ENCODE data around the gene TLCD1. TPM values are rescaled to one million over a fixed set of nuclear protein-coding genes. Genes with fewer than 3 reads are reported as not detected.
A peak's percentile ranks its signal among the peaks of the same experiment; 100 is the strongest.

Gene TLCD1
- total and polyA plus RNA-seq, 10 donors: 0.97 to 3.5 (median 2.3) TPM; not detected in 1

- Histone ChIP-seq H3K27me3 (replicated peaks in 1 of 7) (peaks cover 0 to 14% (median 0%) of the 10 kb centered on the region in 7 donors), H3K4me3 (no peak overlapping the region), H3K27ac (peak overlapping the region in 4 of 8 donors; percentile 38 to 96 (median 94)), H3K9me3 (no peaks in the 10 kb centered on the region), H3K4me1 (peaks cover 31 to 74% (median 57%) of the 10 kb centered on the region in 6 donors), H3K36me3 (peaks cover 0 to 49% (median 25%) of the 10 kb centered on the region in 6 donors)
- WGBS, 5 donors: 62 to 86% (median 85%) methylated on average over 17 to 18 of the region's 18 CpGs
- DNase-seq: peak; percentile 68
- intact Hi-C loops (cut with DNase I; ENCODE audit: low total_unique reads): no loop called here
- TF ChIP-seq POLR2AphosphoS5 (IDR thresholded peaks at IDR 0.05): peak in 2 of 3 donors; percentile 6 to 61
- TF ChIP-seq POLR2A (IDR thresholded peaks at IDR 0.05): no peak
- TF ChIP-seq, protein P1, sequence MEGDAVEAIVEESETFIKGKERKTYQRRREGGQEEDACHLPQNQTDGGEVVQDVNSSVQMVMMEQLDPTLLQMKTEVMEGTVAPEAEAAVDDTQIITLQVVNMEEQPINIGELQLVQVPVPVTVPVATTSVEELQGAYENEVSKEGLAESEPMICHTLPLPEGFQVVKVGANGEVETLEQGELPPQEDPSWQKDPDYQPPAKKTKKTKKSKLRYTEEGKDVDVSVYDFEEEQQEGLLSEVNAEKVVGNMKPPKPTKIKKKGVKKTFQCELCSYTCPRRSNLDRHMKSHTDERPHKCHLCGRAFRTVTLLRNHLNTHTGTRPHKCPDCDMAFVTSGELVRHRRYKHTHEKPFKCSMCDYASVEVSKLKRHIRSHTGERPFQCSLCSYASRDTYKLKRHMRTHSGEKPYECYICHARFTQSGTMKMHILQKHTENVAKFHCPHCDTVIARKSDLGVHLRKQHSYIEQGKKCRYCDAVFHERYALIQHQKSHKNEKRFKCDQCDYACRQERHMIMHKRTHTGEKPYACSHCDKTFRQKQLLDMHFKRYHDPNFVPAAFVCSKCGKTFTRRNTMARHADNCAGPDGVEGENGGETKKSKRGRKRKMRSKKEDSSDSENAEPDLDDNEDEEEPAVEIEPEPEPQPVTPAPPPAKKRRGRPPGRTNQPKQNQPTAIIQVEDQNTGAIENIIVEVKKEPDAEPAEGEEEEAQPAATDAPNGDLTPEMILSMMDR (IDR thresholded peaks at IDR 0.05 in 8 of 11, conservative IDR thresholded peaks at IDR 0.05 in 3 of 11): no peak
Observed at GRCh38 chr17:28748852-28749515, 23.0 kb upstream of the TLCD1 start.

DNA sequence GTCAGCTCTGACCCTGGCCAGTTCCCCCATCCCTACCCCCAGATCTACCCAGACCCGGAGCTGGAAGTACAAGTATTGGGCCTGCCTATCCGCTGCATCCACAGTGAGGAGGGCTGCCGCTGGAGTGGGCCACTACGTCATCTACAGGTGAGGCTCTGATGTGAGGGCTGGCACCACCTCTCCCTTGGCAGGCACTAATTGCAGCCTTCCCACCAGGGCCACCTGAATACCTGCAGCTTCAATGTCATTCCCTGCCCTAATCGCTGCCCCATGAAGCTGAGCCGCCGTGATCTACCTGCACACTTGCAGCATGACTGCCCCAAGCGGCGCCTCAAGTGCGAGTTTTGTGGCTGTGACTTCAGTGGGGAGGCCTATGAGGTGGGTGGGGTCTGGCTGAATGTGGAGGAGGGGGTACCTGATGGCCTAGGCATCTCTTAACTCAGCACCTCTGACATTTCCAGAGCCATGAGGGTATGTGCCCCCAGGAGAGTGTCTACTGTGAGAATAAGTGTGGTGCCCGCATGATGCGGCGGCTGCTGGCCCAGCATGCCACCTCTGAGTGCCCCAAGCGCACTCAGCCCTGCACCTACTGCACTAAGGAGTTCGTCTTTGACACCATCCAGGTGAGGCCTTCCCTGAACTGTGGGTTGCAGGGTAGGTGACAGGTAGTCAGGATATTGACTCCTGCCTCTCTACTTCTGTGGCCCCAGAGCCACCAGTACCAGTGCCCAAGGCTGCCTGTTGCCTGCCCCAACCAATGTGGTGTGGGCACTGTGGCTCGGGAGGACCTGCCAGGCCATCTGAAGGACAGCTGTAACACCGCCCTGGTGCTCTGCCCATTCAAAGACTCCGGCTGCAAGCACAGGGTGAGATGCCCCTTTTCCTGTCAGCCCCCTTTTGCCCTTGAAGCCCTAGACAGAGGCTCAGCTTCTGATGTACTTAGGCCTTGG, 22.0 kb upstream of the TLCD1 start:
- Histone ChIP-seq H3K27me3 (replicated peaks in 1 of 7) (peaks cover 0 to 14% (median 0%) of the 10 kb centered on the region in 7 donors), H3K27ac (peak overlapping the region in 5 of 8 donors; percentile 38 to 96 (median 94)), H3K36me3 (peaks cover 0 to 49% (median 25%) of the 10 kb centered on the region in 6 donors), H3K4me1 (peaks cover 31 to 81% (median 63%) of the 10 kb centered on the region in 6 donors), H3K9me3 (no peaks in the 10 kb centered on the region), H3K4me3 (no peak overlapping the region)
- TF ChIP-seq POLR2A (IDR thresholded peaks at IDR 0.05): no peak
- peak in 1 of 3 donors; percentile 2 for TF ChIP-seq POLR2AphosphoS5 (IDR thresholded peaks at IDR 0.05)
- DNase-seq: peak; percentile 74
- WGBS, 5 donors: 81 to 93% (median 89%) methylated on average over 17 to 18 of the region's 18 CpGs
- intact Hi-C loops (cut with DNase I; ENCODE audit: low total_unique reads): no loop called here

DNA sequence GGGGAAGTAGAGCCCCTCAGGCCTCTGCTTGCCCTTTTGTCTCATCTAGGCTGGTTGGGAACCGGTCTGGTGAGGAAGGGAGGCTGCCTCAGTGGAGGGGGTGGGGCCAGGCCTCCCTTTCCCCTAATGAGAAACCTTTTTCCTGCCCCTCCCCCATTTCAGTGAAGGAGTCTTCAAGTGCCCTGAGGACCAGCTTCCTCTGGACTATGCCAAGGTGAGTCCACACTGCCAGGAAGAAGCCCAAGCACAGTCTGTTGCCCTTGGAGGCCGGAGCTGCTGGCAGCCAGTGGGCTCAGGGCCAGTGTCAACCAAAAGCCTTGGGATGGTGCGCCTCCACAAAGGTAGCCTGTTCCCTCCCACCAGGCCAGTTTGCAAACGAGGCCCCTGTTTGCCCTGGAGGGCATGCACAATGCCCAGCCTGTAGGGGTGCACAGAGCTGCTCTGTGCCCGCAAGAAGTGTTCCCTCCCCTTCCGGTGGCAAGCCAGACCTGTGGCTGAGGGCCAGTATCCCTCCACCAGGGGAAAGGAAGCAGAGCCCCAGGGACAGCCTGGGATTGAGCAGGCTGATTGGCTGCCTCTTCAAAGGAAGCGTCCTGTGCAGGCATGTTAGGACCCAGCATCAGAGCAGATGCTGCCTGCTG, 21.1 kb upstream of the TLCD1 start:
- H3K4me3 ChIP-seq: peak overlapping the region in 1 of 8 donors; percentile 91
- intact Hi-C loops (cut with DNase I; ENCODE audit: low total_unique reads): no loop called here
- peaks cover 31 to 86% (median 72%) of the 10 kb centered on the region in 6 donors for H3K4me1 ChIP-seq

More for the DNA sequence above, 21.1 kb upstream of the TLCD1 start:
- peak; percentile 73 for DNase-seq
- Histone ChIP-seq H3K36me3 (peaks cover 0 to 44% (median 25%) of the 10 kb centered on the region in 6 donors), H3K27ac (peak overlapping the region; percentile 13 to 96 (median 82)), H3K27me3 (replicated peaks in 1 of 7) (peaks cover 0 to 14% (median 0%) of the 10 kb centered on the region in 7 donors), H3K9me3 (no peaks in the 10 kb centered on the region)
- WGBS, 5 donors: 56 to 80% (median 72%) methylated on average over 1 to 7 of the region's 7 CpGs
- TF ChIP-seq, protein P1 (IDR thresholded peaks at IDR 0.05 in 8 of 11, conservative IDR thresholded peaks at IDR 0.05 in 3 of 11): peak in 2 of 11 experiments; percentile 5 to 13
- TF ChIP-seq POLR2A (IDR thresholded peaks at IDR 0.05) (no peak), POLR2AphosphoS5 (IDR thresholded peaks at IDR 0.05) (peak in 2 of 3 donors; percentile 51 to 57)

Data from spleen (tissue), 11 donors.